ENCODE data around the gene VANGL1. TPM values are rescaled to one million over a fixed set of nuclear protein-coding genes. Genes with fewer than 3 reads are reported as not detected.

Gene VANGL1
- total RNA-seq, 1 donor from 2014 or later: 8.5 TPM

GRCh38 chr1:115725600-115725999 is 83.8 kb downstream of the VANGL1 start:
- no peak overlapping the region for H3K9ac ChIP-seq
- Mint-ChIP-seq H3K36me3 (no peaks in the 10 kb centered on the region), H3K9me3 (no peaks in the 10 kb centered on the region), H3K27ac (peak overlapping the region; percentile 72), H3K27me3 (ENCODE audit: insufficient read depth, low read depth) (peaks cover 5% of the 10 kb centered on the region), H3K4me3 (no peak overlapping the region), H3K4me1 (peaks cover 31% of the 10 kb centered on the region)
- no peak overlapping the region for H2AFZ ChIP-seq (replicated peaks)
- no peaks in the 10 kb centered on the region for H3K79me2 ChIP-seq (ENCODE audit: low read depth)
- no peaks in the 10 kb centered on the region for H3F3A ChIP-seq (ENCODE audit: low read depth)
- no peak for DNase-seq (ENCODE audit: low spot score)
- no peak overlapping the region for H3K27ac ChIP-seq
- H3K4me1 ChIP-seq: no peaks in the 10 kb centered on the region
- TF ChIP-seq EZH2phosphoT487 (IDR thresholded peaks at IDR 0.05) (no peak), EZH2 (IDR thresholded peaks at IDR 0.05) (no peak), CTCF (IDR thresholded peaks at IDR 0.05) (no peak)
- no peaks in the 10 kb centered on the region for H3K9me3 ChIP-seq (ENCODE audit: low read depth)
- no peaks in the 10 kb centered on the region for H3K27me3 ChIP-seq
- H3K4me3 ChIP-seq: no peak overlapping the region
- H3K36me3 ChIP-seq: no peaks in the 10 kb centered on the region
- no peak overlapping the region for H3K4me2 ChIP-seq
- H4K20me1 ChIP-seq (ENCODE audit: low read depth): no peaks in the 10 kb centered on the region

GRCh38 chr1:115726161-115726560 is 84.4 kb downstream of the VANGL1 start:
- H3K27ac ChIP-seq: no peak overlapping the region
- no peaks in the 10 kb centered on the region for H3K9me3 ChIP-seq (ENCODE audit: low read depth)
- H3K4me3 Mint-ChIP-seq: no peak overlapping the region
- TF ChIP-seq EZH2 (IDR thresholded peaks at IDR 0.05): no peak
- TF ChIP-seq CTCF (IDR thresholded peaks at IDR 0.05): no peak
- no peak for TF ChIP-seq EZH2phosphoT487 (IDR thresholded peaks at IDR 0.05)
- H3K4me3 ChIP-seq: no peak overlapping the region
- H3K4me2 ChIP-seq: no peak overlapping the region
- no peaks in the 10 kb centered on the region for H3K9me3 Mint-ChIP-seq
- H3K9ac ChIP-seq: no peak overlapping the region
- no peaks in the 10 kb centered on the region for H3K4me1 ChIP-seq
- H3K27ac Mint-ChIP-seq: peak overlapping the region; percentile 7
- no peaks in the 10 kb centered on the region for H3F3A ChIP-seq (ENCODE audit: low read depth)
- no peaks in the 10 kb centered on the region for H4K20me1 ChIP-seq (ENCODE audit: low read depth)
- no peak for DNase-seq (ENCODE audit: low spot score)
- no peaks in the 10 kb centered on the region for H3K36me3 Mint-ChIP-seq
- H3K79me2 ChIP-seq (ENCODE audit: low read depth): no peaks in the 10 kb centered on the region
- H3K27me3 ChIP-seq: no peaks in the 10 kb centered on the region
- H2AFZ ChIP-seq (replicated peaks): no peak overlapping the region
- H3K36me3 ChIP-seq: no peaks in the 10 kb centered on the region
- peaks cover 5% of the 10 kb centered on the region for H3K27me3 Mint-ChIP-seq (ENCODE audit: insufficient read depth, low read depth)
- peaks cover 31% of the 10 kb centered on the region for H3K4me1 Mint-ChIP-seq

GRCh38 chr1:115726570-115726969 is 84.8 kb downstream of the VANGL1 start:
- Histone ChIP-seq H3K79me2 (ENCODE audit: low read depth) (no peaks in the 10 kb centered on the region), H3K27me3 (no peaks in the 10 kb centered on the region), H3F3A (ENCODE audit: low read depth) (no peaks in the 10 kb centered on the region), H3K9ac (no peak overlapping the region), H3K36me3 (no peaks in the 10 kb centered on the region), H3K4me2 (no peak overlapping the region), H3K4me1 (no peaks in the 10 kb centered on the region), H3K27ac (no peak overlapping the region), H2AFZ (replicated peaks) (no peak overlapping the region), H4K20me1 (ENCODE audit: low read depth) (no peaks in the 10 kb centered on the region), H3K9me3 (ENCODE audit: low read depth) (no peaks in the 10 kb centered on the region), H3K4me3 (no peak overlapping the region)
- Mint-ChIP-seq H3K4me3 (no peak overlapping the region), H3K9me3 (no peaks in the 10 kb centered on the region), H3K4me1 (peaks cover 31% of the 10 kb centered on the region), H3K27me3 (ENCODE audit: insufficient read depth, low read depth) (peaks cover 5% of the 10 kb centered on the region), H3K27ac (peak overlapping the region; percentile 7), H3K36me3 (no peaks in the 10 kb centered on the region)
- DNase-seq (ENCODE audit: low spot score): no peak
- TF ChIP-seq CTCF (IDR thresholded peaks at IDR 0.05) (no peak), EZH2phosphoT487 (IDR thresholded peaks at IDR 0.05) (no peak), EZH2 (IDR thresholded peaks at IDR 0.05) (no peak)

Data from neural progenitor cell (in vitro differentiated cells).